Measurements from ENCODE around the gene ZCCHC14.

DNA sequence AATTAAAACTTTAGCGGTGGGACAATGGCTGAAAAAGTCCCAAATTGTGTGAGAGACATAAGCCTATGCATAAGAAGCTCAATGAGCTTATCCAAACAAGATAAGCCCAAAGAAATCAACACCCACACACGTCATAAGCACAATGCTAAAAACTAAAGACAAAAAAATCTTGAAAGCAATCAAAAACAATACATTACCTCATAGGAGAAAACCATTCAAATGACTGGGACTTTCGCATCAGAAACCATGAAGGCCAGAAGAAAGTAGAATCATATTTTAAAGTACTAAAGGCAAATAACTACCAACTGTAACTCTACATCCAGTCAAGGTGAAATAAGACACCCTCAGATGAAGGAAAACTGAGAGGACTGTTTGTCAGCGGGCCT, 50.2 kb downstream of the ZCCHC14 start:
- TF ChIP-seq POLR2AphosphoS5 (IDR thresholded peaks at IDR 0.05; ENCODE audit: low read depth, low read length) (no peak), TAF1 (IDR thresholded peaks at IDR 0.05; ENCODE audit: low read depth, low read length) (no peak), POLR2A (IDR thresholded peaks at IDR 0.05; ENCODE audit: low read depth, low read length) (no peak)
